Mesothelial cell of epicardium (in vitro differentiated cells): Measurements from ENCODE around the gene LZTS2. TPM values are rescaled to one million over a fixed set of nuclear protein-coding genes. Genes with fewer than 3 reads are reported as not detected.
A peak's percentile ranks its signal among the peaks of the same experiment; 100 is the strongest.

Experiments
- DNase-seq, 2 experiments: peaks; one replicate each; pipeline ENCODE4 v3.0.0; 2021; ENCODE audit warnings: low spot score in 2 of 2; ENCODE audit not compliant: unreplicated experiment in 2 of 2
- H3K27ac Mint-ChIP-seq: 2 replicates; pipeline ENCODE4 v1.8.0; 2021; ENCODE audit warnings: mixed read lengths
- H3K27me3 Mint-ChIP-seq: 2 replicates; pipeline ENCODE4 v1.8.0; 2021; ENCODE audit warnings: low read depth, mixed read lengths
- H3K36me3 Mint-ChIP-seq: 2 replicates; pipeline ENCODE4 v1.8.0; 2021; ENCODE audit warnings: mixed read lengths
- H3K4me1 Mint-ChIP-seq: 2 replicates; pipeline ENCODE4 v1.8.0; 2021; ENCODE audit warnings: mixed read lengths
- H3K4me3 Mint-ChIP-seq: 2 replicates; pipeline ENCODE4 v1.8.0; 2021; ENCODE audit warnings: mild to moderate bottlenecking, moderate library complexity, mixed read lengths
- H3K9me3 Mint-ChIP-seq: 2 replicates; pipeline ENCODE4 v1.8.0; 2021; ENCODE audit warnings: mixed read lengths
- CTCF ChIP-seq: fragments of 200-600 bp; sonication (generic); IDR thresholded peaks from one replicate; pipeline ENCODE4 v1.5.0; 2021; ENCODE audit warnings: antibody characterized with exemption; ENCODE audit not compliant: unreplicated experiment
- total RNA-seq: library from RNA; stranded (reverse); gene quantifications from 3 replicates; pipeline ENCODE4 v1.2.1, GENCODE V29; 2021

LZTS2 gene
- total RNA-seq, 1 donor from 2014 or later, result 107 TPM

- DNase-seq, result no peak
- Mint-ChIP-seq H3K27me3 (peaks cover 44% of the 10 kb centered on the region), H3K4me3 (peak overlapping the region; percentile 20), H3K36me3 (no peaks in the 10 kb centered on the region), H3K27ac (peak overlapping the region; percentile 11), H3K9me3 (no peaks in the 10 kb centered on the region), H3K4me1 (peaks cover 16% of the 10 kb centered on the region)
- no peak for TF ChIP-seq CTCF
Observed at GRCh38 chr10:101018118-101018599, 18.6 kb downstream of the LZTS2 start.

- TF ChIP-seq CTCF, result peak; percentile 59
- Mint-ChIP-seq H3K9me3 (no peaks in the 10 kb centered on the region), H3K4me1 (peaks cover 12% of the 10 kb centered on the region), H3K36me3 (no peaks in the 10 kb centered on the region), H3K27me3 (peaks cover 44% of the 10 kb centered on the region), H3K27ac (peak overlapping the region; percentile 11), H3K4me3 (peak overlapping the region; percentile 20)
- DNase-seq, result peak; percentile 63 to 86
Observed at GRCh38 chr10:101018600-101019439, 19.2 kb downstream of the LZTS2 start.

GRCh38 chr10:101019440-101019703 is 19.8 kb downstream of the LZTS2 start:
- DNase-seq, result no peak
- Mint-ChIP-seq H3K36me3 (no peaks in the 10 kb centered on the region), H3K4me1 (peaks cover 9% of the 10 kb centered on the region), H3K9me3 (no peaks in the 10 kb centered on the region), H3K4me3 (no peak overlapping the region), H3K27me3 (peaks cover 41% of the 10 kb centered on the region), H3K27ac (no peak overlapping the region)
- TF ChIP-seq CTCF, result no peak

- no peak for TF ChIP-seq CTCF
- H3K4me3 Mint-ChIP-seq, result no peak overlapping the region
- H3K9me3 Mint-ChIP-seq, result no peaks in the 10 kb centered on the region
- H3K36me3 Mint-ChIP-seq, result no peaks in the 10 kb centered on the region
- H3K4me1 Mint-ChIP-seq, result peaks cover 7% of the 10 kb centered on the region
- no peak overlapping the region for H3K27ac Mint-ChIP-seq
- no peak for DNase-seq
- H3K27me3 Mint-ChIP-seq, result peaks cover 38% of the 10 kb centered on the region
Observed at GRCh38 chr10:101020427-101021075, 20.9 kb downstream of the LZTS2 start.

- Mint-ChIP-seq H3K27ac (no peak overlapping the region), H3K27me3 (peaks cover 35% of the 10 kb centered on the region), H3K4me1 (peaks cover 7% of the 10 kb centered on the region), H3K36me3 (no peaks in the 10 kb centered on the region), H3K4me3 (no peak overlapping the region), H3K9me3 (no peaks in the 10 kb centered on the region)
- DNase-seq, result no peak
- no peak for TF ChIP-seq CTCF
Observed at GRCh38 chr10:101021239-101021638, 21.6 kb downstream of the LZTS2 start.
